HEK293T (cell line): Measurements from ENCODE around the gene PARD6A.

Experiments
- CTCF ChIA-PET: fragments of 350-600 bp; formaldehyde crosslinking; extraction: SDS; loops from one replicate; lab custom pipeline; 2021; ENCODE audit warnings: antibody characterized with exemption, inconsistent platforms; lab: Yijun Ruan, JAX
- POLR2A ChIA-PET: fragments of 350-600 bp; formaldehyde crosslinking; extraction: SDS; loops from one replicate; lab custom pipeline; 2020; ENCODE audit warnings: antibody characterized with exemption, inconsistent platforms; lab: Yijun Ruan, JAX
- DNase-seq: peaks from one replicate; pipeline ENCODE4 v3.0.0; 2012; ENCODE audit warnings: mixed read lengths; ENCODE audit errors: extremely low spot score
- ARNT ChIP-seq: fragments of 450-650 bp; IDR thresholded peaks from 2 replicates; pipeline ENCODE4 v1.6.1; 2017; ENCODE audit warnings: mild to moderate bottlenecking
- BHLHE40 ChIP-seq: fragments of 450-650 bp; IDR thresholded peaks from 2 replicates; pipeline ENCODE4 v1.6.1; 2016; ENCODE audit warnings: mild to moderate bottlenecking, moderate library complexity, borderline replicate concordance
- CTBP1 ChIP-seq: fragments of 450-650 bp; IDR thresholded peaks from 2 replicates; pipeline ENCODE4 v1.6.1; 2016; ENCODE audit warnings: borderline replicate concordance
- ELF4 ChIP-seq: fragments of 450-650 bp; IDR thresholded peaks from 2 replicates; pipeline ENCODE4 v1.6.1; 2017; ENCODE audit warnings: antibody characterized with exemption
- FOXA1 ChIP-seq: fragments of 450-650 bp; IDR thresholded peaks from 2 replicates; pipeline ENCODE4 v1.6.1; 2016; ENCODE audit warnings: mild to moderate bottlenecking
- FOXK2 ChIP-seq: fragments of 450-650 bp; IDR thresholded peaks from 2 replicates; pipeline ENCODE4 v1.6.1; 2016; ENCODE audit warnings: mild to moderate bottlenecking
- FOXM1 ChIP-seq: fragments of 450-650 bp; IDR thresholded peaks from 2 replicates; pipeline ENCODE4 v1.6.1; 2017; ENCODE audit warnings: mild to moderate bottlenecking, borderline replicate concordance
- HDGF ChIP-seq: fragments of 450-650 bp; IDR thresholded peaks from 2 replicates; pipeline ENCODE4 v1.6.1; 2017; ENCODE audit warnings: antibody characterized with exemption, borderline replicate concordance
- L3MBTL2 ChIP-seq: fragments of 450-650 bp; conservative IDR thresholded peaks from 2 replicates; pipeline ENCODE4 v1.6.1; 2016; ENCODE audit warnings: mild to moderate bottlenecking
- LEF1 ChIP-seq: fragments of 450-650 bp; IDR thresholded peaks from 2 replicates; pipeline ENCODE4 v1.6.1; 2017; ENCODE audit warnings: mild to moderate bottlenecking, borderline replicate concordance
- NFRKB ChIP-seq: fragments of 450-650 bp; IDR thresholded peaks from 2 replicates; pipeline ENCODE4 v1.6.1; 2016; ENCODE audit warnings: mild to moderate bottlenecking, moderate library complexity
- SP1 ChIP-seq: fragments of 450-650 bp; IDR thresholded peaks from 2 replicates; pipeline ENCODE4 v1.6.1; 2017
- SUZ12 ChIP-seq: fragments of 450-650 bp; IDR thresholded peaks from 2 replicates; pipeline ENCODE4 v1.6.1; 2016; ENCODE audit warnings: mild to moderate bottlenecking
- TARDBP ChIP-seq: fragments of 450-650 bp; IDR thresholded peaks from 2 replicates; pipeline ENCODE4 v1.6.1; 2016
- ZNF384 ChIP-seq: fragments of 450-650 bp; IDR thresholded peaks from 2 replicates; pipeline ENCODE4 v1.6.1; 2016
- TF ChIP-seq, protein P1 (sequence below): fragments of 450-650 bp; IDR thresholded peaks from 2 replicates; pipeline ENCODE4 v1.6.1; 2016

PARD6A gene, protein sequence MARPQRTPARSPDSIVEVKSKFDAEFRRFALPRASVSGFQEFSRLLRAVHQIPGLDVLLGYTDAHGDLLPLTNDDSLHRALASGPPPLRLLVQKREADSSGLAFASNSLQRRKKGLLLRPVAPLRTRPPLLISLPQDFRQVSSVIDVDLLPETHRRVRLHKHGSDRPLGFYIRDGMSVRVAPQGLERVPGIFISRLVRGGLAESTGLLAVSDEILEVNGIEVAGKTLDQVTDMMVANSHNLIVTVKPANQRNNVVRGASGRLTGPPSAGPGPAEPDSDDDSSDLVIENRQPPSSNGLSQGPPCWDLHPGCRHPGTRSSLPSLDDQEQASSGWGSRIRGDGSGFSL

DNA sequence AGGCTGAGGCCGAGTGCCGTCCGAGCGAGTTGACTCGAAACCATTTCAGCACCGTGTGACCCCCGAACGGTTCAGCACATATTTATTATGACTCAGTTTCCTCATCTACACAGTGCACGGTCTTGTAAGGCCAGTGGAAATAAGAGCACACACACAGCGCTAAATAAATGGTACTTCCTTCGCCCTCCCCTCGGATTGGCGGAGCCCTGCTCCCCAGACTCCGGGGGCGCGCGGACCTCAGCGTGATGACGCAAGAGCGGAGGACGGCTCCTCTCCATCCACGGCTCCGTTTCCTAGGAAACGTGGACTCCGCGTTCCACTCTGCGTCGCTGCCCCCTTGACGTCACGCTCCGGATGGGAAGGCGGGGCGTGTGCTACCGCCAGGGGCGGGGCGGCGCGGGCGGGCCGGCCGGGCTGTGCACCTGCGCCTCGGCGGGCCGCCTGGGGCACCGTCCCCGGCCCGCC, at the start of gene PARD6A:
PARD6A (plus strand) TSS at position 397 of the 465 bp plus-strand sequence. CDS start 79 bp downstream, outside the sequence.
- CTCF ChIA-PET, result interaction anchor here (0.6 to 2.5 kb wide), 5 partner anchors 12 to 139 kb away, joined by 3 to 13 read pairs (median 4); partner anchors contain the start of gene CARMIL2
- DNase-seq, result peak; percentile 94
- TF ChIP-seq FOXK2, result no peak
- 0 out of 2 replicates have a peak, but pooled peaks have one; percentile 15 for TF ChIP-seq FOXM1
- POLR2A ChIA-PET, result interaction anchor here (0.6 to 2.3 kb wide), 27 partner anchors 9 to 414 kb away, joined by 3 to 19 read pairs (median 4); partner anchors contain the start of genes ATP6V0D1, CTCF, GFOD2 and RANBP10

DNA sequence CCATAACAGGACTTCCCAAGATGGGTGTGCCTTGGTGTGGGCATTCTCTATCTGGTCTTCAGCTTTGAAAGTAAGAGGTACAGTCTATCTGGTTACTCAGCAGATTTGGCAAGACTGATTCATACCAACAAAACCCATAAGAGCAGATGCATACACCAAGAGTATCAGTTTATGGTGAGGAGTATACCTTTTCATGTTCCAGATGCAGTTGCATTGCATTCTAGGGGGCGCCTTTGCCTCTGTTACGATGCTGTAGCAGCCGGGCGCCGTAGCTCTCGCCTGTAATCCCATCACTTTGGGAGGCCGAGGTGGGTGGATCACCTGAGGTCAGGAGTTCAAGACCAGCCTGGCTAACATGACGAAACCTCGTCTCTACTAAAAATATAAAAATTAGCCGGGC, 47.0 kb upstream of the PARD6A start:
- ChIA-PET POLR2A (no interaction called here), CTCF (interaction anchor here (0.7 to 1.7 kb wide), 6 partner anchors 13 to 1062 kb away, joined by 3 to 9 read pairs (median 4); partner anchors contain the start of gene CTCF)
- no peak for DNase-seq
- no peak for TF ChIP-seq NFRKB
- TF ChIP-seq LEF1, result no peak
- TF ChIP-seq ELF4, result no peak
- TF ChIP-seq FOXM1, result no peak
- TF ChIP-seq, protein P1, sequence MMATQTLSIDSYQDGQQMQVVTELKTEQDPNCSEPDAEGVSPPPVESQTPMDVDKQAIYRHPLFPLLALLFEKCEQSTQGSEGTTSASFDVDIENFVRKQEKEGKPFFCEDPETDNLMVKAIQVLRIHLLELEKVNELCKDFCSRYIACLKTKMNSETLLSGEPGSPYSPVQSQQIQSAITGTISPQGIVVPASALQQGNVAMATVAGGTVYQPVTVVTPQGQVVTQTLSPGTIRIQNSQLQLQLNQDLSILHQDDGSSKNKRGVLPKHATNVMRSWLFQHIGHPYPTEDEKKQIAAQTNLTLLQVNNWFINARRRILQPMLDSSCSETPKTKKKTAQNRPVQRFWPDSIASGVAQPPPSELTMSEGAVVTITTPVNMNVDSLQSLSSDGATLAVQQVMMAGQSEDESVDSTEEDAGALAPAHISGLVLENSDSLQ, result no peak
- TF ChIP-seq L3MBTL2, result no peak
- TF ChIP-seq FOXA1, result no peak
- no peak for TF ChIP-seq SUZ12
- TF ChIP-seq ZNF384, result no peak
- TF ChIP-seq CTBP1, result no peak
- no peak for TF ChIP-seq ARNT
- no peak for TF ChIP-seq TARDBP
- TF ChIP-seq FOXK2, result no peak
- TF ChIP-seq BHLHE40, result no peak
- TF ChIP-seq SP1, result no peak
- TF ChIP-seq HDGF, result no peak

DNA sequence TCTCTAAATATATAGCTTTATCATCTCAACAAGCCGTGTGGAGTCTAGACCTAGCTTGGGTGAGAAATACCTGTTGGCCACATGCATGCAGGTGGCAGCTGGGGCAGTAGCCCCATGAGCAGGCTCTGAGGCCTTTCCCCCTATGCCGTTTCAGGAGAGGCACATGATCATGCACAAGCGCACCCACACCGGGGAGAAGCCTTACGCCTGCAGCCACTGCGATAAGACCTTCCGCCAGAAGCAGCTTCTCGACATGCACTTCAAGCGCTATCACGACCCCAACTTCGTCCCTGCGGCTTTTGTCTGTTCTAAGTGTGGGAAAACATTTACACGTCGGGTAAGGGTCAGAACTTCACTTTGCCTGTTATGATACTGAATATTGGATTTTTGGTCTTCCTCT, 32.5 kb upstream of the PARD6A start:
- DNase-seq, result no peak
- CTCF ChIA-PET, result interaction anchor here (0.5 to 0.6 kb wide), 2 partner anchors 61 to 549 kb away, joined by 3 read pairs; no protein-coding TSS in a partner anchor
- POLR2A ChIA-PET, result interaction anchor here (2.5 kb wide), 1 partner anchor 66 kb away, joined by 8 read pairs; the partner anchor contains the start of gene CTCF
- TF ChIP-seq FOXA1 (no peak), ARNT (no peak), FOXM1 (no peak)

DNA sequence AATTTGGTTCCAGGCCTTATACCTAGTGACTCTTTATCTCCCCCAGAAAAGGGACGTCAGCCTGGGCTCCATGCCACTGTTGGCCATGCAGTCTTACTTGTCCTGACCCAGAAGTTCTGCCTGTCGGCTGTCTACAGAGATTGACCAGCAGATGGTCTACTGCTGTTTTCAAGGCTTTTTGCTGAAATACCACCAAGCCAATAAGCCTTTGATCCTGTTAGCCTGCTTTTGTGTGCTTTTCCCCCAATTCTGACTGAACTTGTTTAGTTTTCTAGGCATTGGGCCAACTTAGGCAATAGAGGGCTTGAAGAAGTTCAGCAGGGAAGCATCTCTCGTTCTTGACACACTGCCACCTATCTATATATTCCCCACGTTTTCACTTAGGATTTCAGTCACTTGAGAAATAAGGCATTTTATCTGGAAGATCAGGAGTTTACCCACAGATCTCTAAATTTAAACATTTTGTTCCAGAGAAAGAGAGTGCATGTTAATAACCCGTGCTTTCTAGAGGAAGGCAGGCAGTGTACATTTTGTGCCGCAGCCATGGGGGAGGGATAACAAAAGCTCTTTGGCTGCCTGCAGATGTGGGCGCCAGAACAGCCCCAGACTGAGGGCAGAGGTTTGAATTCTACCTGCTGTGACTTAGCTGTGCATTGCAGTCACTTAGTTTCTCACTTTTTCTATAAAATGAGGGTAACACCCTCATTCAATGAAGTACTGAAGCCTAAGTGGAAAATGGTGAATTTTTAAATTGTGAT, 28.2 kb upstream of the PARD6A start:
- ChIA-PET CTCF (no interaction called here), POLR2A (interaction anchor here (1.1 kb wide), 1 partner anchor 28 kb away, joined by 3 read pairs; the partner anchor contains the start of gene ACD)
- TF ChIP-seq FOXM1 (no peak), ZNF384 (no peak), FOXK2 (no peak), SP1 (no peak), NFRKB (no peak), ELF4 (no peak), LEF1 (no peak), L3MBTL2 (no peak), BHLHE40 (no peak), FOXA1 (no peak), HDGF (no peak), SUZ12 (no peak), TARDBP (no peak), CTBP1 (no peak), ARNT (no peak)
- TF ChIP-seq, protein P1, result no peak
- no peak for DNase-seq

DNA sequence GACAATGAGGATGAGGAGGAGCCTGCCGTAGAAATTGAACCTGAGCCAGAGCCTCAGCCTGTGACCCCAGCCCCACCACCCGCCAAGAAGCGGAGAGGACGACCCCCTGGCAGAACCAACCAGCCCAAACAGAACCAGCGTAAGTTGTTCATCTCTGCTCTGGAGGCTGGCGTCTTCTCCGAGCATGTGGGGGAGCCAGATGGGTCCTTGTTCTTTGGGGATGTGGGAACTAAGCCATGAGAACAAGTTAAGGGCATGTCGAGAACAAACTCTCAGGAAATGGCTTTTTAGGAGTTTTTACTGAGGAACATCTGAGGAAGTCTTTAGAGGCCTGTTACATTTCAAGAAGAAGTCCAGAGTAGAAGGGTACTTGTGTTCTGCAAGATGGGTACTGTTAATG, 24.0 kb upstream of the PARD6A start:
- POLR2A ChIA-PET, result no interaction called here
- TF ChIP-seq ARNT, result no peak
- no peak for TF ChIP-seq SP1
- TF ChIP-seq ELF4, result no peak
- TF ChIP-seq FOXM1, result no peak
- TF ChIP-seq, protein P1, result no peak
- no peak for TF ChIP-seq FOXA1
- TF ChIP-seq BHLHE40, result no peak
- TF ChIP-seq CTBP1, result no peak
- no peak for TF ChIP-seq SUZ12
- no peak for TF ChIP-seq TARDBP
- TF ChIP-seq LEF1, result no peak
- no peak for TF ChIP-seq NFRKB
- TF ChIP-seq HDGF, result no peak
- no peak for TF ChIP-seq ZNF384
- no peak for TF ChIP-seq FOXK2
- no peak for TF ChIP-seq L3MBTL2
- CTCF ChIA-PET, result no interaction called here
- DNase-seq, result no peak

DNA sequence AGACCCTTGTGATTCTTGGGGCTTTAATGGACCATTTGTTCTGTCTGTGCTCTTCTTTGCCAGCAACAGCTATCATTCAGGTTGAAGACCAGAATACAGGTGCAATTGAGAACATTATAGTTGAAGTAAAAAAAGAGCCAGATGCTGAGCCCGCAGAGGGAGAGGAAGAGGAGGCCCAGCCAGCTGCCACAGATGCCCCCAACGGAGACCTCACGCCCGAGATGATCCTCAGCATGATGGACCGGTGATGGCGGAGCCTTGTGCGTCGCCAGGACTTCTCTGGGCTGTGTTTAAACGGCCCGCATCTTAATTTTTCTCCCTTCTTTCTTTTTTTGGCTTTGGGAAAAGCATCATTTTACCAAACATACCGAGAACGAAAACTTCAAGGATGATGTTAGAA, 23.1 kb upstream of the PARD6A start:
- TF ChIP-seq LEF1, result no peak
- TF ChIP-seq SP1, result no peak
- TF ChIP-seq BHLHE40, result no peak
- no peak for TF ChIP-seq NFRKB
- no peak for TF ChIP-seq ZNF384
- no peak for TF ChIP-seq HDGF
- TF ChIP-seq, protein P1, result no peak
- TF ChIP-seq L3MBTL2, result no peak
- TF ChIP-seq ARNT, result no peak
- DNase-seq, result no peak
- ChIA-PET CTCF (no interaction called here), POLR2A (no interaction called here)
